IPS-15b (cell line): Measurements from ENCODE around the gene GFRA1.
A peak's percentile ranks its signal among the peaks of the same experiment; 100 is the strongest.

ENCODE experiments used
- H3K27me3 ChIP-seq: one replicate; pipeline ENCODE4 v1.6.1; 2013; ENCODE audit warnings: low read length; ENCODE audit not compliant: control insufficient read depth, insufficient read depth
- H3K36me3 ChIP-seq: one replicate; pipeline ENCODE4 v1.6.1; 2013; ENCODE audit warnings: low read length; ENCODE audit not compliant: control insufficient read depth, insufficient read depth
- H3K4me1 ChIP-seq: one replicate; pipeline ENCODE4 v1.6.1; 2013; ENCODE audit warnings: mild to moderate bottlenecking, low read length; ENCODE audit not compliant: control insufficient read depth, insufficient read depth
- H3K4me3 ChIP-seq: one replicate; pipeline ENCODE4 v1.5.1; 2013; ENCODE audit warnings: low read depth, low read length
- H3K9ac ChIP-seq: one replicate; pipeline ENCODE4 v1.6.1; 2013; ENCODE audit warnings: low read depth, mild to moderate bottlenecking, low read length
- H3K9me3 ChIP-seq: one replicate; pipeline ENCODE4 v1.6.1; 2013; ENCODE audit warnings: mild to moderate bottlenecking, low read length; ENCODE audit not compliant: control insufficient read depth, insufficient read depth

The GFRA1 gene

DNA sequence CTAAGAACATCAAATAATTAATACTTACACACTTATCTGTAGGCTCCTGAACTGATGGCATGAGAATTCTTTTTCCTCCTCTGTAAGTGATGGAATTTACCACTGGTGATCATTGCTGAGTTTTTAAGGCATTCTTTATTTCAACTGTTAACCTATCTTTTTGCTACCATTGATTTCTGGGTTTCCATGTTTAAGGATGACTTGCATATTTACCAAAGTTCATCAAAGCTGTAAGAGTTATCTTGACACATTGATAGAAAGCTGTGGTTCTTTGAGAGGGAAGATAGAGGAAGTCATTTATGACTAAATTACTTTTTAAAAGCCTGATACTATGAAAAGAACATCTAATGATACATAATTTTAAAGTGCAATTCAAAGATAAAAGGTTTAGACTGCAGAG lies 19.5 kb upstream of the GFRA1 start:
- H3K9me3 ChIP-seq: no peaks in the 10 kb centered on the region
- H3K4me1 ChIP-seq: no peaks in the 10 kb centered on the region
- H3K27me3 ChIP-seq: no peaks in the 10 kb centered on the region
- no peak overlapping the region for H3K9ac ChIP-seq
- no peaks in the 10 kb centered on the region for H3K36me3 ChIP-seq
- no peak overlapping the region for H3K4me3 ChIP-seq

DNA sequence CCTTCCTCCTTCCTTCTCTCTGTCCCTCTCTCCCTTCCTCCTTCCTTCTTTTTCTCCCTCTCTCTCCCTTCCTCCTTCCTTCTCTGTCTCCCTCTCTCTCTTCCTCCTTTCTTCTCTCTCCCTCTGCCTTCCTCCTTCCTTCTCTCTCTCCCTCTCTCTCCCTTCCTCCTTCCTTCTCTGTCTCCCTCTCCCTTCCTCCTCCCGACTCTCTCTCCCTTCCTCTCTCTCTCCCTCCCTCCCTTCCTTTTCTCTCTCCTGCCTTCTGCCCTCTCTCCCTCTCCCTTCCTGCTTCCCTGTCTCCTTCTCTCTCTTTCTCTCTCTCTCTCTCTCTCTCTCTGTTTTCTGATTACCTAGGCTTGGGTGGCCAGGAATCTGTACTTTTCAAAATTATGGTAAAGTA lies 16.6 kb upstream of the GFRA1 start:
- H3K27me3 ChIP-seq: no peaks in the 10 kb centered on the region

DNA sequence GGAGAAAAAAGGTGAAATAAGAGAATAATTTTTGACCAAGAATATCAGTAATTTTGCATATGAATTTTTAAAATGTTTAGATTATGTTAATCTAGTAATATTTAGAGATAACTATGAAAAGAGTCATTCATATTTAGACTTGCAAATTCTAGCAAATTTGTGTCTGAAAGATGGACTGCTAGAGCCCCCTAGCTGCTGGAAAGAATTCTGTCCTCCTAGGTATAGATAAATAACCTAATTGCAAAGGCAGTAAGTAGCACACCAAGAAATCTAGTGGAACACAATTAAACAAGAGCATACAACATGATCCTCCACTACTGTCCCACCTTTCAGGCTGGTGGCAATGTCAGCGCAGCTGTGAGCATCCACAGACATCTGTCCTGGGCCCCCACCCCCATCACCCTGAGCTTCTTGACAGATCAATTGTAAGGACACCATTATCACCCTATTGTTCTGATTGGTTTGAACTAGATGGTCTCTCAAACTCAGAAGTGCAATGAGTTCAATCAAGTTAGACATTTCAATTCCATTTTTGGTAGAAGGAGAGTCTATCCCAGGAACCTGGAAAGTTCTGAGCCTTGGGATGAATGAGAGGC lies 15.0 kb upstream of the GFRA1 start:
- H3K4me1 ChIP-seq: no peaks in the 10 kb centered on the region
- no peak overlapping the region for H3K4me3 ChIP-seq
- no peaks in the 10 kb centered on the region for H3K36me3 ChIP-seq
- H3K9ac ChIP-seq: no peak overlapping the region
- H3K27me3 ChIP-seq: no peaks in the 10 kb centered on the region
- H3K9me3 ChIP-seq: no peaks in the 10 kb centered on the region

More for the DNA sequence above, 16.6 kb upstream of the GFRA1 start:
- H3K9ac ChIP-seq: no peak overlapping the region
- H3K4me1 ChIP-seq: no peaks in the 10 kb centered on the region
- no peaks in the 10 kb centered on the region for H3K9me3 ChIP-seq
- no peaks in the 10 kb centered on the region for H3K36me3 ChIP-seq
- no peak overlapping the region for H3K4me3 ChIP-seq

DNA sequence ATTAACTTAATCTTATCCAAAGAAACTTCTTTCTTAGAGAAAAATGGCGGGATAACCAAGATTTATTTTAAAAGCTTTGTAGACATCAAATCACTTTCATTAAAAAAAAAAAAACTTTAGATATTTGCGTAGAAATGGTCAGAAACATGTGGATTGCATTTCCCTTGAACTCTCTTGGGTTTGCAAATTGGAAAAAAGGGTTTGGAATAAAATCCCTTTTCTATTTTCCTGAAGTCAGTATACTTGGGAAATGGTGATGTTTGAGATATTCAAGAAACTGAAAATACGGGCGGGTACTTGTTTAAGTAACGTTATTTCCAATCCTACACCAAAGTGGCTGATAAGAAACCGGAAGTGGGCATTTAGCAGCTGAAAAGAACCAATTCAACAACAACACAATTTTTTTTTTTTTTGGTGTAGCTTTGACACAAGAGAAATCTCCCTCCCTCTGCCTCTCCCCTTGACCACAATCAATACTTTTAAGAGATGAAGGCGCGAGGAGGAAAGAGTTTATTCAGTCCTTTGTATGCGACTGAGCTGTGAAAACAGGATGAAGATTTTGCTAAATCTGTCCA lies 13.7 kb upstream of the GFRA1 start:
- Histone ChIP-seq H3K4me3 (no peak overlapping the region), H3K9me3 (no peaks in the 10 kb centered on the region), H3K9ac (no peak overlapping the region), H3K36me3 (no peaks in the 10 kb centered on the region), H3K4me1 (no peaks in the 10 kb centered on the region), H3K27me3 (no peaks in the 10 kb centered on the region)

DNA sequence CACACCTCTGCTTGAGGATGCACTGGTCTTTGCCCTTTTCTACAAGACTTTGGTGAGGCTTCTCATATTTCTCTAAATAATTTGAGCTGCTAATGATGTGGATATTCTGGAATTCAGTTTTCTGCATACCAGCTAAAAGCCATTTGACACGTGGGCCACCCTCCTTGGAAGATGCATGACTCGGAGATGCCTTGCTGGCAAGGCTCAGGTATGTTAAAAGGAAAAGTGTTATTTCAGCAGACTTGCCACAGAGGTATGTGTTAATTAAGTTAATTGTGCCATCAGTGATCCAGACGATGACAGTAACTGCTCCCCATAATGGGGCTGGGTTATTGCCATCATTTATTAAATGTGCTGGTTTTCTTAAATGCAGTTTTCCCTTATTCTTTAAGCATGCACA lies 8.8 kb upstream of the GFRA1 start:
- H3K4me3 ChIP-seq: no peak overlapping the region
- H3K27me3 ChIP-seq: peaks cover 2% of the 10 kb centered on the region
- no peak overlapping the region for H3K9ac ChIP-seq
- H3K9me3 ChIP-seq: no peaks in the 10 kb centered on the region
- H3K36me3 ChIP-seq: no peaks in the 10 kb centered on the region
- H3K4me1 ChIP-seq: no peaks in the 10 kb centered on the region

DNA sequence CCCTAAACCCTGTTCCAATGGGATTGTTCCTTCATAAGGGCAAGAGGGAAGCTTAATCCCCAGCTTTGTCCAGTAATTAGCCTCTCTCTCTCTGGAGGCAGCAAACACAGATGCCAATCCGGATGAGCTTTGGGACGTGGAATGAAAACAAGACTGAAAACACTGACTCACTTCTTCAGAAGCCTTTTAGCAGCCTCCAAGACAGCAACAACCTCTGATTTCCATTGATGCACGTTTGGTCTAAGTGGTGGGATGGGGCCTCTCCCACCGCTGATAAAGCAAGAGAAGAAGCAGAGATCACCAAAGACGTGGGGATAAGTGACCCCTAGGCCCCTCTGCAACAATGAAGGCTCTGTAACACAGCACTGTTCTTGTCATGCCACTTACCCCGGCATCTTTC lies 5.8 kb upstream of the GFRA1 start:
- H3K9ac ChIP-seq: no peak overlapping the region
- H3K4me1 ChIP-seq: peaks cover 4% of the 10 kb centered on the region
- no peaks in the 10 kb centered on the region for H3K9me3 ChIP-seq
- no peaks in the 10 kb centered on the region for H3K36me3 ChIP-seq
- H3K27me3 ChIP-seq: peaks cover 29% of the 10 kb centered on the region
- H3K4me3 ChIP-seq: no peak overlapping the region

DNA sequence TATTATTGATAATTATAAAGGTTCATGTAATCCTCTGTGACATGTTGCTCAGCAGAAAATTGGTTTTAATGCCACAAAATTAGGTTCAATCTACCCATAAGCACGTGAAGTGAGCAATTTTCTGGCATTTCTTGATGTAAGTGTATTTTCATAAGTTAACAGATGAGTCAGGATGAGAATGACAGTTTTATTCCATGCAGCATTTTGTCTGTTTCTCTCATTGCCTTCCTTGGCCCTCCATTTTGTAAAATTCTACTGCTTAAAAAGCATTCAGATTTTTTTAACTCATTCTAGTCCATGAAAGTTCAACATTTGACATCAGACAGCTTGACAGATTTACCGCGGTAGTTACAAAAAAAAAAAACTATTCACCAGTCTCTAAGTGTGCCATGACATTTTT lies 4.0 kb upstream of the GFRA1 start:
- no peaks in the 10 kb centered on the region for H3K9me3 ChIP-seq
- H3K4me1 ChIP-seq: peaks cover 4% of the 10 kb centered on the region
- H3K27me3 ChIP-seq: peaks cover 44% of the 10 kb centered on the region

DNA sequence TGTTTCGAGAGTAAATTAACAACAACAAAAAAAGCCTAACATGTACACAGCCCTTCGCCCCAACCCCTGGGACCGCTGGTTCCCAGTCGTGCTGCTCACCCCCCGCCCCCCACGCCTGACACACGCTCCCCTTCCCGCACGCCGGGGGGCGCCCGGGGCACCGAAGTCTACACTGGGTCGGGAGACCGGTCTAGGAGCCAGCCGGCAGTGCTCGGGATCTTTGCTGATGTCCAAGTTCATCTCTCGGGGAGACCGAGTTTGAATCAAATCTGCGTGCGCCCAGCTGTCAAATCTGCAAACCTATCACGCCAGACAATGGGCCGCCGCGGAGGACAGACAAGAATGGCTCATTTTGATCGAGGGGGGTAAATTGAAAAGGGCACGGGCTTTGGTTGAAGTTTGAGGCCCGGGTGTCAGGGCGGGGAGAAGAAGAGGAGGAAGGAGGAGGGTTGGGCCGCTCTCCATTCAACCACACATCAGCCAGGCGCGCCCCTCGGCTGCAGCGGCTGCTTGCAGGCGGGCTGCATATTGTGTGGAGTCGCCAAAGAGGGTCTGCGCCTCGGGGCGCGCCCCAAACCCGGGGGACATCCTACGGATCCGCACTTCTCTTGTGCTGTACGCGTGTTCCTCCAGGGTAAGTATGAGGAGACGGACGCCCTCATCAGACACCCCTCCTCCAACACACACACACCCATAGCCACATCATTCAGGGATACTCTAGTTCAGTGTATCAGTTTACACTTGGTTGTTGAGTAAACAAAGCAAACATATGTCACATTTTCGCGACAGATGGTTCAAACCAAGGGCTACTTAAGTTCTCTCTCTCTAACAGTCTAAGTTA lies 1.3 kb upstream of the GFRA1 start:
- H3K36me3 ChIP-seq: no peaks in the 10 kb centered on the region
- H3K9me3 ChIP-seq: no peaks in the 10 kb centered on the region
- peak overlapping the region; percentile 63 for H3K4me3 ChIP-seq
- H3K9ac ChIP-seq: no peak overlapping the region
- H3K4me1 ChIP-seq: peaks cover 4% of the 10 kb centered on the region
- H3K27me3 ChIP-seq: peaks cover 70% of the 10 kb centered on the region

More for the DNA sequence above, 4.0 kb upstream of the GFRA1 start:
- no peaks in the 10 kb centered on the region for H3K36me3 ChIP-seq
- H3K4me3 ChIP-seq: no peak overlapping the region
- no peak overlapping the region for H3K9ac ChIP-seq

DNA sequence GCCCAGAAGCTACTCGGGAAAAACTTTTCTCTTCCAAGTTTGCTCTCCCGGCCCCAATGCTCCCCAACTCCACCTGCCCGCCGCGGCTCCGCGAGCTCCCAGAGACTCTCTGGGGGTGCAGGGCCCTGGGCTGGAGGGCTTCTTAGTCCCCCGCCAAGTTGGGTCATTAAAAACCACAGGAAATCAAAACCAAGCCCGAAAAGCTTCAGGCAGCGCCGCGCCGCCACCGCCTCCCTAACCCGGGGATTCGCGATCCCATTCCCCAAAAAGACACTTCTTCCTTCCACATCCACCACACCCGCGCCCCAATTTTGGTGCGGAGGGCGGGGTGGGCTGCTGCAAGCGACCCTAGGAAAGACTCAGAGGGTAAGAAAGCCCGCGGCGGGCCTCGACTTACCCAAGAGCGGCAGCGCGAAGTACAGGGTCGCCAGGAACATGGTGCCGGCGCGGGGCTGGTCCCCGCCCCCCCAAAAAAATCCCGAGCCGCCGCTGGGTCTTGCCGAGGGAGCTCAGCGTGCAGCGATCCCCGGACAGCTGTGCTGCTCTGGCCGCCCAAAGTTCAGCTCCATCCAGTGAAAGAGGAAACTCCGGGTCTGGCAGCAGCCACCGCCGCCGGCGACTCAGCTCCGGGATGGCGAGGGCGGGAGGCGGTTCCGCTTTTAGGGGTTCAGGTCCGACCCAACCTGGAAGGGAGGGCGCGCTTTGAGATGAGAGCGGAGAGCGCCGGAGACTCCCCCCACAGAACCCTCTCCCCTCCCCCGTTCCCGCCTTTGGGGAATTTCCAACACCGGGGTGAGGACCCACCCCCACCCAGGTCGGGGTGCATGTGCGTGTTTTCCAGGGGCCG lies 1.2 kb downstream of the GFRA1 start:
- H3K36me3 ChIP-seq: no peaks in the 10 kb centered on the region
- peak overlapping the region; percentile 63 for H3K4me3 ChIP-seq
- no peaks in the 10 kb centered on the region for H3K9me3 ChIP-seq
- no peak overlapping the region for H3K9ac ChIP-seq
- peaks cover 4% of the 10 kb centered on the region for H3K4me1 ChIP-seq
- peaks cover 90% of the 10 kb centered on the region for H3K27me3 ChIP-seq

DNA sequence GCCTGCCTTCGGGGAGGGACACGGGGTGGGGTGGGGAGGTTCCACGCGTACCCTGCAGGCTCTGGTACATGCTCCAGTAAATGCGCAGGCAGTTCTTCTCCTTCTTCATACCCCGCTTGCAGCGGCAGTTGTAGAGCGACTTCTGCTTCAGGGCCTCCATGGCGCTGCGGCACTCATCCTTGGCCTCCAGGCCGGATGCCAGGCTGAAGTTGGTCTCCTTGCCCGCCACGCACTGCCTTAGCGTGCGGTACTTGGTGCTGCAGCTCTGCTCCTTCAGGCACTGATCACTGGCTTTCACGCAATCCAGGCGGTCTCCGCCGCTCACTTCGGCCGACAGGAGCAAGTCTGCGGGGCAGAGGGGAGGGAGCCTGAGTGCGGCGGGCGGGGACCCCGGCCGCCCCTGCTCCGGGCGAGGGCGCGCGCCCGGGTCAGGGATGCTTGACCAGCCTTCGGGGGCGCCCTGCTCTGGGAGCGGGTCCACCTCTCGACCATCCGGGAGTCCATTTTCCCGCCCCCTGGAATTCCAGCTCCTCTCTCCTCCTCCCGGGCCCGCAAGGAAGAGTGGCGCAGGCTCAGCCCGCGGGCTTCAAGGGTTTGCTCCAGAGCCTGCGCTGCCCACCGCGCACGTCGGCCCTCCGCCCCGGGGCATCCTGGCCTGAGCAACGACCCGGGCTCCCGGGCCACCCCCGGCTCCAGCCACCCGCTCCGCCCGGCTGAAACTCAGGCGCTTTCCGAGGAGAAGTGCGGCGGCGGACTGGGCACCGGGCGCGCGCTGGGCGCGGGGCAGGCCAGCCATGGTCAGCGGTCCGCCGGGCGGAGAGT lies 2.0 kb downstream of the GFRA1 start:
- peaks cover 4% of the 10 kb centered on the region for H3K4me1 ChIP-seq
- no peaks in the 10 kb centered on the region for H3K9me3 ChIP-seq
- peak overlapping the region; percentile 63 for H3K4me3 ChIP-seq
- H3K36me3 ChIP-seq: no peaks in the 10 kb centered on the region
- H3K27me3 ChIP-seq: peaks cover 92% of the 10 kb centered on the region
- peak overlapping the region; percentile 24 for H3K9ac ChIP-seq
